HG03095 (cell line): ENCODE data around the gene NCR2.
"Not testable (repeated sequence)": the region's sequence is repeated elsewhere in the genome, so short reads cannot be mapped to it uniquely, and the experiment has no call there.

ENCODE experiments used
- ATAC-seq: cut with Tn5 transposase; IDR thresholded peaks from one replicate; pipeline ENCODE4 v1.9.1; 2021; ENCODE audit warnings: moderate library complexity; ENCODE audit not compliant: unreplicated experiment

Gene NCR2

DNA sequence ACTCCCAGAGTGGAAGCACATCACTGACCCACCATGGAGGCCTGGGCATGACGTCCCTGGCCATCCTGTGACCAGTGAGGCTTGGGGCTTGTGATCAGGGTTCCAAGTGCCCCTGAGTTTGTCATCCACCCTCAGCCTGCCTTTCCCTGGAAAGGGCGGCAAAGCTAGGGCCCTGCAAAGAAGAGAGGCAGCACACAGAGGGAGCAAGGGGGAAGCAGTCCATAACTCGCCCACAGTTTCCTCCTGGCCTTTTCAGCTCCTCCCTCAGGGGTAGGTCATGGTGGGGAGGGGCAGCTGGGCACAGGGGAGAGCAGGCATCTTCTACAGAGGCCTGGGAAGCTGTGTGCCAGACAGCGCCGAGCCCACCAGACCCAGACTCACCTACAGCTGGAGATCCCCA lies at the start of gene NCR2:
NCR2 (plus strand) TSS at position 313 of the 400 bp plus-strand sequence. CDS start 269 bp downstream, outside the sequence.
- ATAC-seq = no peak

DNA sequence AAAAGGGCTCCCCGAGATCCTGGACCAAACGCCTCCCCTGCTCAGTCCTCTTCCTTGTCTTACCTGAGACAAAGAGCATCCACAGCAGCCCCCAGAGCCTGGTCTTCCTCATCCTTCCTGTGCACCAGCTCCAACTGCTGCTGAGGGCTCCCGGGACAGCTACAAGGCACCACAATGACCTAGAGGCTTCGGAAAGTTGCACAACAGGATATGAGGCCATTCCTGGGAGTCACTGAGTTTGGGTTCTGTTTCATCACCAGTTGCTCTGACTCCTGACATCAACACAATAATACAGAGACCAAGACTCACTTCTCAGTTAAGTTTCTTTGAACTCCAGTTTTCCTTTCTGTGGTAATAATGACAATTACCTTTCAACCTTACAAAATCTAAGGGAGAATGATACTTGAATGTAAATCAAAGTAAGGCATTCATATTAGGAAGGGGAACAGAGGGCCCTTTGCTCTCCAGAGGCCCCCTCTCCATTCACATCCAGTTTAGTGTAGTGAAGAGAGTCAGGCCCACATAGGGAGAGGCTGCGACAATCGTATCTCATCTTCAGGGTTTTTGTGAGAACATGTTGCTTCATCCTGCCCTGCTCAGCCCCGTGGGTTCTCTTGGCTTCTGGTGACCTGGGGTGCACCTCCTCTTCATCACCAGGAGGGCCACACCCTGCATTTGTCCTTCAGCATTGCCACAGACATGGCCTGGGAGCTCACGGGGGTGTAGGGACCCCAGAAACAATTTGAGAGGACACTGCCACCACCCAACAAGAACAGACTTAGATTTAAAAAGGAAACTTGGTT lies 48.7 kb upstream of the NCR2 start, which contains the start of gene TREM1:
TREM1 (minus strand) TSS at position 139 of the 803 bp plus-strand sequence; CDS start at position 112, 27 bp downstream.
- ATAC-seq = no peak

- peak; percentile 66 for ATAC-seq
These were observed 47.2 kb upstream of the NCR2 start for GRCh38 chr6:41288030-41288753.

DNA sequence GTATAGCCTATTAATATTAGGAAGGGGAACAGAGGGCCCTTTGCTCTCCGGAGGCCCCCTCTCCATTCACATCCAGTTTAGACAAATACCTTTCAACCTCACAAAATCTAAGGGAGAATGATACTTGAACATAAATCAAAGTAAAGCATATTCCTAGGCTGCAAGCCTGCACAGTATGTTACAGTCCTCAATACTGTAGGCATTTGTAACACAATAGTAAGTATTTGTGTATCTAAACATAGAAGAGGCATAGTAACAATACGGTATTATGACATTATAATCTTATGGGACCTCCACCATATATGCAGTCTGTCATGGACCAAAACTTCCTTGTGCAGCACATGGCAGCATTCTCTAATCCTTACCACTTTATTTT lies 46.7 kb upstream of the NCR2 start:
- no peak for ATAC-seq

- no peak for ATAC-seq
These were observed 45.6 kb upstream of the NCR2 start for GRCh38 chr6:41289815-41290214.

GRCh38 chr6:41291717-41292116 lies 43.7 kb upstream of the NCR2 start:
- ATAC-seq = no peak

- ATAC-seq = no peak
These were observed 41.1 kb upstream of the NCR2 start for GRCh38 chr6:41294214-41294872.

GRCh38 chr6:41297248-41297647 lies 38.2 kb upstream of the NCR2 start:
- ATAC-seq = not testable (repeated sequence)

DNA sequence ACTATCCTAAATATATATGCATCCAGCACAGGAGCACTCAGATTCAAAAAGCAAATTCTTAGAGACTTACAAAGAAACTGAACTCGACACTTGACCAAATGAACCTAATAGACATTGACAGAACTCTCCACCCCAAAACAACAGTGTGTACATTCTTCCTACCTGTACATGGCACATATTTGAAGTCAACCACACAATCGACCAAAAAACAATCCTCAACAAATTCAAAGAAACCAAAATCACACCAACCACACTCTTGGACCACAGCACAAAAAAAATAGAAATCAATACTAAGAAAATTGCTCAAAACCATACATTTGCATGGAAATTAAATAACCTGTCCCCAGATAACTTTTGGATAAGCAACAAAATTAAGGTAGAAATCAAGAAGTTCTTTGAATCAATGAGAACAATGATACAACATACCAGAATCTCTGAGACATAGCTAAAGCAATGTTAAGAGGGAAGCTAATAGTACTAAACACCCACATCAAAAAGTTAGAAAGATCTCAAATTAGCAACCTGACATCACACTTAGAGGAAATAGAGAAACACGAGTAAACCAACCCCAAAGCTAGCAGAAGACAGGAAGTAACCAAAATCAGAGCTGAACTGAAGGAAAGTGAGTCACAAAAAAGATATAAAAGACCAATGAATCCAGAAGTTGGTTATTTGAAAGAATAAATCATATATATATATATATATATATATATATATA lies 36.5 kb upstream of the NCR2 start:
- ATAC-seq = no peak

DNA sequence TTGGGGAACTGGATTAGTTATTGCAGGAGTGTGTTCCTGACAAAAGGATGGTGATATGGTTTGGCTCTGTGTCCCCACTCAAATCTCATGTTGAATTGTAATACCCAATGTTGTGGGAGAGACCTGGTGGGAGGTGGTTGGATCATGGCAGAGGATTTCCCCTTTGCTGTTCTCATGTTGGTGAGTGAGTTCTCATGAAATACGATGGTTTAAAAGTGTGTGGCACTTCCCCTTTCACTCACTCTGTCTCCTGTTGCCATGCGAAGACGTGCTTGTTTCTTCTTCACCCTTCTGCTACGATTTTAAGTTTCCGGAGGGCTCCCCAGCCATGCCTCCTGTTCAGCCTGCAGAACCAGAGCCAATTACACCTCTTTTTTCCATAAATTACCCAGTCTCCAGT lies 32.8 kb upstream of the NCR2 start:
- no peak for ATAC-seq

- no peak for ATAC-seq
These were observed 29.1 kb upstream of the NCR2 start for GRCh38 chr6:41306187-41306854.

GRCh38 chr6:41315203-41315602 lies 20.2 kb upstream of the NCR2 start:
- ATAC-seq = no peak

DNA sequence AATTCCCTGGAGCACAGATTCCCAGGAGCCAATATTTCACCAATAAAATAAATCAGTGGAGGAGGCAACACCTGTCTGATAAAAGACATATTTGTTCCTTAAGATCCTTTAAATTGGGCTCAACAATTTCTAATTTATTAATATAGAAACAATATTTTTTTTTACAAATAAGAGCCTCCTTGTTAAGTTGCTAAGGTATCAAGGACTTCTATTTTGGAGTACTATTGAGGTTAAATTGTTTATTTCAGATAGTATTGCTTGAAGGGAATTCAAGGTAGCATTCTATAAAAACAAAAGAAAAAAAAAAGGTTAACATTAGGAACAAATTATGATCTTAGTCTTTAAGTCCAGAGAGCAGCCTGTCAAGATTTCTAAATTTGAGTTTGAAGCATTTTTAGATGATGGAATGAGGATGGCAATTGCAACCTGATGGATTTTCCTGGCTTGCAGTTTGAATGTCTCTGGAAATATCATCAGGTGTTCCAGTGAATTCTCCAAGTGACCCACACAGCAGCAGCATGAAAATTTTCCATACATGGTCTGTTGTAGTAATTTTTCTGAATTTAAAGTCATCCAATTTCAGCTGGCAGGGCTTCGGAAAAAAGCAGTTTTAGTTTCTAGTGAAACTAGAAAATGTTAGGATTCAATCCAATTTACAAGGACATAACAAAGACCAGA lies 19.3 kb upstream of the NCR2 start:
- ATAC-seq = no peak

DNA sequence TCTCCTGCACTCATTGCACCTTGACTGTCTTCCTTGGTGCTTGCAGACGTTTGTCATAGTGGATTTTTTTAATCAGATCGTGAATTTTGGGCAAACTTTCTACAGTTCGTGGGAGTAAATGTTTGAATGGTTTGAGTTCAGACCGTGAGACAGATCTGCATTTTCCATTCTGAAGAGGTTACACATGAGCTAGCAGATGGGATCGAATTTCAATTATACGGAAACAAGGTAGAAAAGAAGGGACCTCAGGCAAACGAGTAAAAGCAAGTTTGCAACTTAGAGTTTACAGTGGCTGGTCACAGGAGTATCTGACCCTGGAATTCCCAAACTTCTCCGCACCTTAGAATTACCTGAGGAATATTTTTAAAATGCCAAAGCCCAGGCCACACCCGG lies 17.2 kb upstream of the NCR2 start:
- no peak for ATAC-seq

DNA sequence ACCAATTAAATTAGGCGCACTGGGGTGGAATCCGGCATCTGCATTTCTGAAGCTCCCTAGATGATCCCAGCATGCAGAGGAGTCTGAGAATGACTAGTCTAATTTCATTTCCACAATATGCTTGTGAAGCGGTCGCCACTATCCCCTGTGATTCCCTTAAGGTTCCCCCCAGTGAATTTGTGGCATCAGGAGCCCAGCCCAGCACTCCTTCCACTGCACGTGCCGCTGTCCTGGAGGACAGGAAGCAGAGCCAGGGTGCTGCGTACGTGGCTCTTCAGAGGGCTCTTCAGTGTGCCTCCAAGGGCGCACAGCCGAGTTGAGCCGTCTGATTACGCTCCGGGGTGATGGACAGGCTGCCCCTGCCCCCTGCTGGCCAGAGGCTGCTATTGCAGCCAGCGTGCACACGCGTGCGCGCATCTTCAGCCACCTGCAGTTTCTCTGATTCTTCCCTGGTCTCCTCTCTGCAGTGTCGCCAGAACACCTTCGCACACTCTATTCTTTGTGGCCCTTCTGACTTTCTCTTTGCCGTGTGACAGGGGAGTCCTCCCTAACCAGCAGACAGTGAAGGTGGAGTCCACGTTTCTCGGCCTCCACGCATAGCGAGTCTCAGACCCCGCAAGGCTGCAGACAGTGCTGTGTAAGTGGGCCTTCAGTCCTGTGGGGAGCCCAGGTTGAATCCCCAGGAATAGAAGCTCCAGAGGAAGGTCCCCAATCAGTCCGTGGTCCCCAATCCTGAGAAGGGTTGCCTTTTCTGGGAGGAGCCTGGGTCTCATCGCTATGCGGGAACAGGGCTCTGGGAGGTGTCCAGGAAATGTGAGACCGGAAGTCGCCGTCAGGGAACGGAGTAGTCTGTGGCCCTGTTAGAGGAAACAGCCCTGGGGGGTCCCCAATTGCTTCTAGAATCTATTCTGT lies 16.5 kb upstream of the NCR2 start:
- ATAC-seq = peak; percentile 86

DNA sequence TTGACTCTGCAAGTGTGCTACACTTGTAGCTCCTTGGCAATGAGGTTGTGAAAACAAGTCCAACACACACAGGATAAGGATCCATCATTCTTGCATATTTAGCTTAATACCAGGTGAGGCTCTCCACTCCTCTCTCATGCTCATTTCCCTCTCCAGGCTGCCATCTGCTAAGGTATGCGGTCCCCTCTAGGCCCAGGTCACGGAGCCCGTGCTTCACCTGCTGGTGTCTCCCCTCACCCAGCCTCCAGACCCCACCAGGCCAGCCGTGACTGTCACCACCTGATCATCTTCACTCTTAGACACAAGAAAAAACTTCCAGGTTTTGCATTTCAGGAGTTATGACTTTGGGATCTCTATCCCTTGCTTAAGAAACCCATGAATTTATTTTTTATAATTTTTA lies 14.2 kb upstream of the NCR2 start:
- ATAC-seq = no peak

GRCh38 chr6:41325446-41326066 lies 9.9 kb upstream of the NCR2 start:
- no peak for ATAC-seq

DNA sequence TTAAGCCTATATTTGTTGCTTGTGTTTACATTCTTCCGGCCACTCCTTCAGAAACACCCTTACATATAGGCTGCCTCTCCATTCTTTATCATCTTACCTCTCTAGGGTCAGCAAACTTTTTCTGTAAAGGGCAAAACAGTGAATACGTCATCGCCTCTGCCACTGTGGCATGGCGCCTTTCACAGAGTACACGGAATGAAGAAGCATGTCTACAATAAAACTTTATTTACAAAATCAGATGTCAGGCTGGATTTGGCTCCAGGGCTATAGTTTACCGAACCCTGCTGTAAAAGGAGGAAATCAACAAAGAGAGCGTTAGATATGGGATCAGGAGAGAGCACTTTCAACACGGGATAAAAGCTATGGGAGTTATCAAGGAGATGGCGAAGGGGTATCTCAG lies 9.3 kb upstream of the NCR2 start:
- no peak for ATAC-seq

GRCh38 chr6:41327177-41327576 lies 8.2 kb upstream of the NCR2 start:
- ATAC-seq = no peak
